Measurements from ENCODE around the gene MYT1. TPM values are rescaled to one million over a fixed set of nuclear protein-coding genes. Genes with fewer than 3 reads are reported as not detected.

The MYT1 gene
- polyA plus RNA-seq, 1 experiment, result not detected

- no peak for TF ChIP-seq CTCF (IDR thresholded peaks at IDR 0.05; ENCODE audit: insufficient read depth, low read depth, low read length)
- no peak for DNase-seq (ENCODE audit: low read depth)
- POLR2A ChIA-PET, result no interaction called here
- Histone ChIP-seq H3K27me3 (ENCODE audit: control insufficient read depth, insufficient read depth, low read length) (peaks cover 4% of the 10 kb centered on the region), H3K4me3 (ENCODE audit: low read depth, low read length) (no peak overlapping the region), H3K36me3 (ENCODE audit: control insufficient read depth, insufficient read depth, low read length) (no peaks in the 10 kb centered on the region)
- CTCF ChIA-PET, result interaction anchor here (1.0 kb wide), 1 partner anchor 10 kb away, joined by 3 read pairs; no protein-coding TSS in a partner anchor
Measured at GRCh38 chr20:64209148-64209547, 44.9 kb downstream of the MYT1 start.

DNA sequence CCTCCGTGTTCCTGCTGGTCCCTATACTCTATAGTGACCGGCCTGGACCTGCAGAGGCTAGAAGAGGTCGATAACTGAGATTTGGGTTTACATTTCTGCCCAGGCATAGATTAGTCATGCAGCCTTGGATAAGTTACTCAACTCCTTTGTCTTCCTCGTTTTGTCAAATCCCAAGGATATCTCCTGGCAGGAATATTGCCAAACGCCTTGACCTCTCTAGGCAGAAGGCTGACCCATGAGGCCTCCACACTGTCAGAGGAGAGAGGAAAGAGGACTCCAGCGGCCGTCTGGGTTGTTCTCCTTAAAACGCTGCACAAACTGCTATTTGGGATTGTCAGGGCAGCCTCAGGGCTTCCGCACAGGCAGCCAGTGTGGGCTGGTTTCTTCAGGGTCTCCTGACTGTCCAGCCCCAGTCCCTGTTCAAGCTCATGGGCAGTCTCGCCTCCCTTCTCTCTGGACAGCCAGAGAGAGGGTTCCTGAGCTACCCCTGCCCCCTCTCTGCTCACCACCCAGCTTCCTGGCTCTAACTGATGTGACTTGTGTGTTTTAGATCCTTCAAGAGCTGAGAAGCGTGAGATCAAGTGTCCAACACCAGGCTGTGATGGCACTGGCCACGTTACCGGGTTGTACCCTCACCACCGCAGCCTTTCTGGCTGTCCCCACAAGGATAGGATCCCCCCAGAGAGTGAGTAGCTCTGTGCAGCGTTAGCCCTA, 46.6 kb downstream of the MYT1 start:
- DNase-seq (ENCODE audit: low read depth), result no peak
- no peak for TF ChIP-seq CTCF (IDR thresholded peaks at IDR 0.05; ENCODE audit: insufficient read depth, low read depth, low read length)
- ChIA-PET CTCF (no interaction called here), POLR2A (no interaction called here)
- H3K27me3 ChIP-seq (ENCODE audit: control insufficient read depth, insufficient read depth, low read length), result peaks cover 7% of the 10 kb centered on the region
- H3K36me3 ChIP-seq (ENCODE audit: control insufficient read depth, insufficient read depth, low read length), result no peaks in the 10 kb centered on the region
- no peak overlapping the region for H3K4me3 ChIP-seq (ENCODE audit: low read depth, low read length)

DNA sequence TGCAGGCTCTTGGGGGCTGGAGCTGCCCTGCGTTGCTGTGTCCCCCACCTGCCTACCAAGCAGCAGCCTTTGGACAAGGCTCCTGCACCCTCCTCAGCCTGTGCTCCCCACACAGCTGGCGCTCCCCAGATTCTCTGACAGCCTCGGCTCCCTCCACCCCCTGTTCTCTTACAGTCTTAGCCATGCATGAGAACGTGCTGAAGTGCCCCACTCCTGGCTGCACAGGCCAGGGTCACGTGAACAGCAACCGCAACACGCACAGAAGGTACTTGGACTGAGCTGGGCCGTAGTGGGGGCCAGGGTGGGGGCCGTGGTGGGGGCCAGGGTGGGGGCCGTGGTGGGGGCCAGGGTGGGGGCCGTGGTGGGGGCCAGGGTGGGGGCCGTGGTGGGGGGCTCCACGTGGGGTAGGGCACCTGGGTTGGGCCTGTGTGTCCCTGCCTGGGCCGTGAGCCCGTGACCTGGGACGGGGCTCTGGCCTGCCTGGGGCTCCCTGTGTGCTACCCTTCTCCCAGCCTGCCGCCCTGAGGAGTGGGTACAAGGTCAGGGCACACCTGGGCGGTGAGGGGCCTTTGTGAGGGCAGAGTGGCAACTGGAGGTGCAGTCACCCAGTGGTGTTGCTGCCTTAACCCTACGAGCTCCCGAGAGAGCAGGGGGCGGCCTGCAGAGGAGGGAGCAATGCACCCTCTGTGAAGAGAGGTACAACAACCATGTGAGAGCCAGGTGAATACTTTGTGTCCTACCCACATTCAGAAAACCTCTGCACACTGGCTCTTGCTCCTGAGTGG, 47.8 kb downstream of the MYT1 start:
- ChIA-PET CTCF (interaction anchor here (0.6 to 1.6 kb wide), 2 partner anchors 12 to 1030 kb away, joined by 3 to 4 read pairs; no protein-coding TSS in a partner anchor), POLR2A (interaction anchor here (0.6 kb wide), 1 partner anchor 43 kb away, joined by 4 read pairs; no protein-coding TSS in a partner anchor)
- no peak for TF ChIP-seq CTCF (IDR thresholded peaks at IDR 0.05; ENCODE audit: insufficient read depth, low read depth, low read length)
- Histone ChIP-seq H3K4me3 (ENCODE audit: low read depth, low read length) (no peak overlapping the region), H3K36me3 (ENCODE audit: control insufficient read depth, insufficient read depth, low read length) (no peaks in the 10 kb centered on the region), H3K27me3 (ENCODE audit: control insufficient read depth, insufficient read depth, low read length) (peaks cover 7% of the 10 kb centered on the region)
- no peak for DNase-seq (ENCODE audit: low read depth)

- peaks cover 7% of the 10 kb centered on the region for H3K27me3 ChIP-seq (ENCODE audit: control insufficient read depth, insufficient read depth, low read length)
- CTCF ChIA-PET, result interaction anchor here (0.6 to 1.6 kb wide), 2 partner anchors 11 to 1031 kb away, joined by 3 to 4 read pairs; no protein-coding TSS in a partner anchor
- TF ChIP-seq CTCF (IDR thresholded peaks at IDR 0.05; ENCODE audit: insufficient read depth, low read depth, low read length), result no peak
Measured at GRCh38 chr20:64212755-64213154, 48.5 kb downstream of the MYT1 start.

GRCh38 chr20:64214113-64214512, 49.9 kb downstream of the MYT1 start:
- TF ChIP-seq CTCF (IDR thresholded peaks at IDR 0.05; ENCODE audit: insufficient read depth, low read depth, low read length), result no peak
- POLR2A ChIA-PET, result no interaction called here
- DNase-seq (ENCODE audit: low read depth), result no peak
- H3K36me3 ChIP-seq (ENCODE audit: control insufficient read depth, insufficient read depth, low read length), result no peaks in the 10 kb centered on the region
- H3K4me3 ChIP-seq (ENCODE audit: low read depth, low read length), result no peak overlapping the region
- CTCF ChIA-PET, result interaction anchor here (1.6 kb wide), 1 partner anchor 10 kb away, joined by 4 read pairs; no protein-coding TSS in a partner anchor
- H3K27me3 ChIP-seq (ENCODE audit: control insufficient read depth, insufficient read depth, low read length), result peaks cover 11% of the 10 kb centered on the region

More at GRCh38 chr20:64212755-64213154, 48.5 kb downstream of the MYT1 start:
- POLR2A ChIA-PET, result interaction anchor here (0.6 kb wide), 1 partner anchor 42 kb away, joined by 4 read pairs; no protein-coding TSS in a partner anchor
- DNase-seq (ENCODE audit: low read depth), result no peak
- H3K36me3 ChIP-seq (ENCODE audit: control insufficient read depth, insufficient read depth, low read length), result no peaks in the 10 kb centered on the region
- H3K4me3 ChIP-seq (ENCODE audit: low read depth, low read length), result no peak overlapping the region
